Nucleus accumbens (tissue), 56 donors: ENCODE data around the gene ZSCAN26.
"Not testable (repeated sequence)": the region's sequence is repeated elsewhere in the genome, so short reads cannot be mapped to it uniquely, and the experiment has no call there.

Source experiments
- DNase-seq, 56 donors: peaks; one replicate each; lab custom pipeline; 2025; lab: John Stamatoyannopoulos, UW

The ZSCAN26 gene

DNA sequence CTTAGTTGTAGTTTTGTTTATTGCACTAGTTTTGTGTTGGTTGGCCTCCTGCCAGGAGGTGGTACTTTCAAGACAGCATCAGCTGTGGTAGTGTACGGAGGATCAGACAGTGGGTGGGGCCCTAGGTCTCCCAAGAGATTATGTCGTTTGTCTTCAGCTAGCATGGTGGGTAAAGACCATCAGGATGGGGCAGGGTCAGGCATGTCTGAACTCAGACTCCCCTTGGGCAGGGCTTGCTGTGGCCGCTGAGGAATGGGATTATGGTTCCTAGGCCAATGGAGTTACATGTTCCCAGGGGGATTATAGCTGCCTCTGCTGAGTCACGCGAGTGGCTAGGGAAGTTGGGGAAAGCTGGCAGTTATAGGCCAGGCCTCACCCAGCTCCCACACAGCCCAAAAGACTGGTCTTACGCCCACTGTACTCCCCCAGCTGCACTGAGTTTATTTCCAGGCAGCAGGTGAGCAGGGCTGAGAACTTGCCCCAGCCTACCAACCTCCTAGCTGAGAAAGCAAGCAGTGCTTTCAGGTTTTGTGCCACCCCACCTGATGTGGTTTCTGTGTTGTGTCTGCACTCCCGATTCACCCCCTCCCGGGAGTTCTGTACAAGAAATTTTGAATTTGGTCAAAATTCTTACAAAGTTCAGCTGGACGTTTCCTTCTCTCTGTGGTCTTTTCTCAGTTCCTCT lies 44.3 kb downstream of the ZSCAN26 start:
- DNase-seq: no peak

DNA sequence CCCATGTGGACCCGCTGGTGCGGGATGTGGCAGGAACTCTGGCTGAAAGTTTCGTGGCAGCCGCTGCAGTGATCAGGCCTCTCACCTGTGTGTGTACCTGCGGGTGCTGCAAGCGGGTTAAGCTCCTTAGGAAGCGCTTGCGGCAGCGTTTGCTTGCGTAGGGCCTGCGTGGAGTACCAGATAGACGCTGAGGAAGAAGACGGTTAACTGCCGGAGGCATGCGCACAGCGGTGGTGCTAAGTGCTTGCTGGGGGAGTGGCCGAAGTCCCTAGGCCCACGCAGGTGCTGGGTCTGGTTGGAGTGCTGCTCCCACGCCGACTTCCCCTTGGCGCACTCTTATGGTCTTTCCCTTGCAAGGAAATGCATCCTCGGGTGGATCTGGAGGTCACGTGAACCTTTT lies 46.0 kb downstream of the ZSCAN26 start:
- no peak for DNase-seq

DNA sequence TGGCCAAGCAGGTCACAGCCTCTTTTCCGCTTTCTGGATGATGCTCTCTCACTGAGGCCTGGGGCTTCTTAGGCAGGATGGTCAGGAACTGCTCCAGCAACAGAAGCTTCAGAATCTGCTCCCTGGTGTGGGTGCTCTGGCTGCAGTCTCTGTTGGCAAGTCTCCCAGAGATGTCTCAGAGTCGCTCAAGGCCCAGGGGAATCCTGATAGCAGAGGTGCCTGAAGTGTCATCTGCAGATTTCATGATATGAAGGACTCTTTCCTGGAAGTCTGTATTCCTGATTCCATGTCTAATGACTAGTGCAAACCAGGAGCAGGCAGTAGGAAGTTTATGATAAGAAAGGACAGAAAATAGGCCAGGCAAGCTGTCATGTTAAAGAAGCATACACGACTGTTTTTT lies 48.7 kb downstream of the ZSCAN26 start:
- no peak for DNase-seq

DNA sequence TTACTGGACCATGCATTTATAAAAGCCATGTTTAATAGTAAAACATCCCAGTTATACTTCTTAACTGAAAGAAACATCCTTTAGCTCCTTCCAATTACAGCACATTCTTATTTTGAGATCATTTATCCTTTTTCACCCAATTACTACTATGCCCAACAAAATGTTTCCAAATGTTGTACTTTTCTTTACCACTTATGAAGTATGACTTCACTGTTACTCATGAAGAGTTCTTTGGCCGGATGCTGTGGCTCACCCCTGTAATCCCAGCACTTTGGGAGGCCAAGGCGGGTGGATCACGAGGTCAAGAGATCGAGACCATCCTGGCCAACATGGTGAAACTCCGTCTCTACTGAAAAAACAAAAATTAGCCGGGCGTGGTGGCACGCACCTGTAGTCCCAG lies 50.9 kb downstream of the ZSCAN26 start:
- not testable (repeated sequence) for DNase-seq

DNA sequence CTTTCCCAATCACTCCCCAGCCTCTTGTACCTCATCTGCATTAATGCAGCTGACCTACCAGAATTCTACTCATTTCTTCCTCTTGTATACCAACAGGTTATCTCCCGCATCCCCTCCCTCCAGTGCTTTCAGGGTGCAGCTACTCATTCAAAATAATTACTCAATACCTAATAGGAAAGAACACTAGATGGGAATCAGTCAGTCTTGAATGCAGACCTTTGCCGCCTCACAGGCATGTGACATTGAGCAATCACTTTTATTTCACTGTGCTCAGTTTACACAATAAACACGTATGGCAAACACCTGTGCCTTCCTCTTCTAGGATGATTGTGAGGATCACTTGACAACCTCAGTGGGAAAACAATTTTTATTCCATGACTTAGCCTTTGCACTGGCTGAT lies 55.7 kb downstream of the ZSCAN26 start:
- no peak for DNase-seq

DNA sequence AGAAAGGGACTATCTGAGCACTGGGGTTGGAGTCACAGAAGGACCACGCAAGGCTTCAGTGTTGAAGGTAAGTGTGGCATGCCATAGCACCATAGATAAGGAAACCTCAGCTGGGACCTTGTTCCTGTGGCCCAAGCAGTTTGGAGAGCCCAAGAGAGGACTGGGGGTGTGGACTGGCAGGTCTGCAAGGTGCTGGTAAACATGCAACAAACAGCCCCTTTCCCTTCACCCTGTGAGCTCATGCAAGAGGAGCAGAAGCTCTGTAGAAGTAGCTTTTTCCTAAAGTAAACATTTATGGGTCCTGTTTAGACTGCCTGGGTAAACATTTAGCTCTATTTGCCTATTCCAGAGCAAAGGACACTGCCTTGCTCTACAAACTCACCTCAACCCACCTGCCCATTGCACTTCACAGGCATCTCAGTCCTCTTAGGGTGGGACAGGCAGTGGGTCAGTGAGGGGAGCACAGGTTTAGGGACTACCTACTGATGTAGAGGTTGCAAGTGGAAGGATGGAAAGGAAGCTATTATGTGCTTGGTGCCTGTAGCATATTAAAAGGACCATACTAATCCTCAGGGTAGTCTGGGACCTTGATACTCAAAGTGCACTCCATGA lies 57.0 kb downstream of the ZSCAN26 start:
- DNase-seq: no peak

DNA sequence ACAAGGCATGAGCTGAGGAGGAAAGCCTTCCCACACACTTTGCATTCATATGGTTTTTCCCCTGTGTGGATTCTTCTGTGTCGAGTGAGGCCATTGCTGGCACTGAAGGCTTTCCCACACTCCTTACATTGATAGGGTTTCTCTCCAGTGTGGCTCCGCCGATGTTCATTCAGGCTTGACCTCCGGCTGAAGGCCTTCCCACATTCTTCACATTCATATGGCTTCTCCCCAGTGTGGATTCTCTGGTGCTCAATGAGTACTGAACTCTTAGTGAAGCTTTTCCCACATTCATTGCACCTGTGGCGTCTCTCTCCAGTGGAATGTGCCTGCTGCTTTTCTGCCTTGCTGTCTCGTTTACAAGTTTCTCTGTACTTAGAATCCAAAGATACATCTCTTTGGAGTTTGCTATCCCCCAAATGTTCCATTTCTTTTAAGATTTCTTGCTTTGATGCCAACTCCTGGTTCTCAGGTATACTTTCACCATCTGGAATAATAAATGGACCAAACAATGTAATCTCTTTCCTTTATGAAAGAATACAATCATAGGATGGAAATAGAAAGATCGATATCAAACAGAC lies 59.5 kb downstream of the ZSCAN26 start:
- DNase-seq: no peak
